ENCODE results near the gene RLBP1.
"Not testable (repeated sequence)": the region's sequence is repeated elsewhere in the genome, so short reads cannot be mapped to it uniquely, and the experiment has no call there.

DNA sequence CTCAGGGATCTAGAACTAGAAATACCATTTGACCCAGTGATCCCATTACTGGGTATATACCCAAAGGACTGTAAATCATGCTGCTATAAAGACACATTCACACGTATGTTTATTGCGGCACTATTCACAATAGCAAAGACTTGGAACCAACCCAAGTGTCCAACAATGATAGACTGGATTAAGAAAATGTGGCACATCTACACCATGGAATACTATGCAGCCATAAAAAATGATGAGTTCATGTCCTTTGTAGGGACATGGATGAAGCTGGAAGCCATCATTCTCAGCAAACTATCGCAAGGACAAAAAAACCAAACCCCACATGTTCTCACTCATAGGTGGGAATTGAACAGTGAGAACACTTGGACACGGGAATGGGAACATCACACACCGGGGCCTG lies 28.8 kb upstream of the RLBP1 start:
- TF ChIP-seq, protein P1, sequence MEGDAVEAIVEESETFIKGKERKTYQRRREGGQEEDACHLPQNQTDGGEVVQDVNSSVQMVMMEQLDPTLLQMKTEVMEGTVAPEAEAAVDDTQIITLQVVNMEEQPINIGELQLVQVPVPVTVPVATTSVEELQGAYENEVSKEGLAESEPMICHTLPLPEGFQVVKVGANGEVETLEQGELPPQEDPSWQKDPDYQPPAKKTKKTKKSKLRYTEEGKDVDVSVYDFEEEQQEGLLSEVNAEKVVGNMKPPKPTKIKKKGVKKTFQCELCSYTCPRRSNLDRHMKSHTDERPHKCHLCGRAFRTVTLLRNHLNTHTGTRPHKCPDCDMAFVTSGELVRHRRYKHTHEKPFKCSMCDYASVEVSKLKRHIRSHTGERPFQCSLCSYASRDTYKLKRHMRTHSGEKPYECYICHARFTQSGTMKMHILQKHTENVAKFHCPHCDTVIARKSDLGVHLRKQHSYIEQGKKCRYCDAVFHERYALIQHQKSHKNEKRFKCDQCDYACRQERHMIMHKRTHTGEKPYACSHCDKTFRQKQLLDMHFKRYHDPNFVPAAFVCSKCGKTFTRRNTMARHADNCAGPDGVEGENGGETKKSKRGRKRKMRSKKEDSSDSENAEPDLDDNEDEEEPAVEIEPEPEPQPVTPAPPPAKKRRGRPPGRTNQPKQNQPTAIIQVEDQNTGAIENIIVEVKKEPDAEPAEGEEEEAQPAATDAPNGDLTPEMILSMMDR (IDR thresholded peaks at IDR 0.05; ENCODE audit: insufficient read depth, low read length): not testable (repeated sequence)
- TF ChIP-seq, protein P2, sequence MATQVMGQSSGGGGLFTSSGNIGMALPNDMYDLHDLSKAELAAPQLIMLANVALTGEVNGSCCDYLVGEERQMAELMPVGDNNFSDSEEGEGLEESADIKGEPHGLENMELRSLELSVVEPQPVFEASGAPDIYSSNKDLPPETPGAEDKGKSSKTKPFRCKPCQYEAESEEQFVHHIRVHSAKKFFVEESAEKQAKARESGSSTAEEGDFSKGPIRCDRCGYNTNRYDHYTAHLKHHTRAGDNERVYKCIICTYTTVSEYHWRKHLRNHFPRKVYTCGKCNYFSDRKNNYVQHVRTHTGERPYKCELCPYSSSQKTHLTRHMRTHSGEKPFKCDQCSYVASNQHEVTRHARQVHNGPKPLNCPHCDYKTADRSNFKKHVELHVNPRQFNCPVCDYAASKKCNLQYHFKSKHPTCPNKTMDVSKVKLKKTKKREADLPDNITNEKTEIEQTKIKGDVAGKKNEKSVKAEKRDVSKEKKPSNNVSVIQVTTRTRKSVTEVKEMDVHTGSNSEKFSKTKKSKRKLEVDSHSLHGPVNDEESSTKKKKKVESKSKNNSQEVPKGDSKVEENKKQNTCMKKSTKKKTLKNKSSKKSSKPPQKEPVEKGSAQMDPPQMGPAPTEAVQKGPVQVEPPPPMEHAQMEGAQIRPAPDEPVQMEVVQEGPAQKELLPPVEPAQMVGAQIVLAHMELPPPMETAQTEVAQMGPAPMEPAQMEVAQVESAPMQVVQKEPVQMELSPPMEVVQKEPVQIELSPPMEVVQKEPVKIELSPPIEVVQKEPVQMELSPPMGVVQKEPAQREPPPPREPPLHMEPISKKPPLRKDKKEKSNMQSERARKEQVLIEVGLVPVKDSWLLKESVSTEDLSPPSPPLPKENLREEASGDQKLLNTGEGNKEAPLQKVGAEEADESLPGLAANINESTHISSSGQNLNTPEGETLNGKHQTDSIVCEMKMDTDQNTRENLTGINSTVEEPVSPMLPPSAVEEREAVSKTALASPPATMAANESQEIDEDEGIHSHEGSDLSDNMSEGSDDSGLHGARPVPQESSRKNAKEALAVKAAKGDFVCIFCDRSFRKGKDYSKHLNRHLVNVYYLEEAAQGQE (IDR thresholded peaks at IDR 0.05; ENCODE audit: insufficient replicate concordance, low read depth): not testable (repeated sequence)

Measured in HL-60 (cell line).